SK-N-MC (cell line): ENCODE results near the gene NEMP2.
A peak's percentile ranks its signal among the peaks of the same experiment; 100 is the strongest.

Experiments
- DNase-seq: peaks from one replicate; pipeline ENCODE4 v3.0.0-alpha.2; 2011; ENCODE audit warnings: low read depth, low spot score
- H3K27ac ChIP-seq: fragments of 200-600 bp; sonication (generic); 2 replicates; pipeline ENCODE4 v1.5.1; 2016; ENCODE audit warnings: mixed run types
- H3K36me3 ChIP-seq: fragments of 200-600 bp; sonication (generic); 2 replicates; pipeline ENCODE4 v1.6.1; 2017; ENCODE audit warnings: antibody characterized with exemption, low read length, mixed read lengths; ENCODE audit not compliant: insufficient read depth
- H3K4me3 ChIP-seq: fragments of 200-600 bp; sonication (generic); 2 replicates; pipeline ENCODE4 v1.5.1; 2016
- H3K9ac ChIP-seq: fragments of 200-600 bp; sonication (generic); 2 replicates; pipeline ENCODE4 v1.8.0; 2017; ENCODE audit warnings: mixed run types, mixed read lengths; ENCODE audit not compliant: insufficient read length
- H3K9me3 ChIP-seq: fragments of 200-600 bp; sonication (generic); 2 replicates; pipeline ENCODE4 v1.6.1; 2017; ENCODE audit warnings: low read depth, mild to moderate bottlenecking, antibody characterized with exemption, low read length, moderate library complexity, mixed read lengths
- EZH2 ChIP-seq: fragments of 200-600 bp; sonication (generic); IDR thresholded peaks from one replicate; pipeline ENCODE4 v1.6.1; 2017; ENCODE audit warnings: antibody characterized with exemption
- FOXP2 ChIP-seq: optimal IDR thresholded peaks from 2 replicates; pipeline ENCODE3; 2011; ENCODE audit warnings: mild to moderate bottlenecking, moderate library complexity; ENCODE audit not compliant: insufficient read depth; ENCODE audit errors: extremely low read length, control extremely low read depth
- POLR2AphosphoS5 ChIP-seq: IDR thresholded peaks from 2 replicates; pipeline ENCODE4 v1.6.1; 2012; ENCODE audit warnings: mild to moderate bottlenecking, low read depth, low read length, borderline replicate concordance

The NEMP2 gene

GRCh38 chr2:190535121-190535439, 558 bp upstream of the NEMP2 start:
- DNase-seq, result no peak
- peaks cover 5% of the 10 kb centered on the region; the same call in 1 of the 2 replicates for H3K36me3 ChIP-seq
- no peak for TF ChIP-seq EZH2
- TF ChIP-seq POLR2AphosphoS5, result no peak
- TF ChIP-seq FOXP2, result no peak
- peak overlapping the region; percentile 87 for H3K4me3 ChIP-seq
- H3K9me3 ChIP-seq, result peaks cover 6% of the 10 kb centered on the region; the same call in 1 of the 2 replicates
- H3K27ac ChIP-seq, result peak overlapping the region; percentile 76
- H3K9ac ChIP-seq, result peak overlapping the region; percentile 90

- TF ChIP-seq EZH2 (no peak), FOXP2 (no peak), POLR2AphosphoS5 (no peak)
- Histone ChIP-seq H3K9me3 (peaks cover 4% of the 10 kb centered on the region; the same call in 1 of the 2 replicates), H3K9ac (peak overlapping the region; percentile 90), H3K4me3 (peak overlapping the region; percentile 87), H3K27ac (peak overlapping the region; percentile 76), H3K36me3 (peaks cover 5% of the 10 kb centered on the region; the same call in 1 of the 2 replicates)
- DNase-seq, result no peak
These were observed 583 bp downstream of the NEMP2 start for GRCh38 chr2:190533968-190534309.

GRCh38 chr2:190533175-190533967, 1.2 kb downstream of the NEMP2 start:
- DNase-seq, result no peak
- Histone ChIP-seq H3K27ac (peak overlapping the region; percentile 76), H3K9ac (peak overlapping the region; percentile 90), H3K4me3 (peak overlapping the region; percentile 87), H3K36me3 (peaks cover 5% of the 10 kb centered on the region; the same call in 1 of the 2 replicates), H3K9me3 (no peaks in the 10 kb centered on the region)
- no peak for TF ChIP-seq EZH2
- no peak for TF ChIP-seq POLR2AphosphoS5
- no peak for TF ChIP-seq FOXP2

- TF ChIP-seq POLR2AphosphoS5 (no peak), EZH2 (no peak), FOXP2 (no peak)
- H3K4me3 ChIP-seq, result no peak overlapping the region
- H3K27ac ChIP-seq, result no peak overlapping the region
- H3K9me3 ChIP-seq, result no peaks in the 10 kb centered on the region
- DNase-seq, result no peak
- no peak overlapping the region for H3K9ac ChIP-seq
- H3K36me3 ChIP-seq, result peaks cover 5% of the 10 kb centered on the region; the same call in 1 of the 2 replicates
These were observed 1.9 kb downstream of the NEMP2 start for GRCh38 chr2:190532581-190532980.

- TF ChIP-seq FOXP2, result no peak
- TF ChIP-seq EZH2, result no peak
- no peak for TF ChIP-seq POLR2AphosphoS5
- Histone ChIP-seq H3K4me3 (no peak overlapping the region), H3K27ac (no peak overlapping the region), H3K9me3 (no peaks in the 10 kb centered on the region), H3K36me3 (no peaks in the 10 kb centered on the region), H3K9ac (no peak overlapping the region)
- no peak for DNase-seq
These were observed 4.1 kb downstream of the NEMP2 start for GRCh38 chr2:190530248-190530900.

- no peak overlapping the region for H3K9ac ChIP-seq
- DNase-seq, result no peak
- H3K36me3 ChIP-seq, result no peaks in the 10 kb centered on the region
- no peak overlapping the region for H3K27ac ChIP-seq
- no peak overlapping the region for H3K4me3 ChIP-seq
- no peaks in the 10 kb centered on the region for H3K9me3 ChIP-seq
- TF ChIP-seq FOXP2, result no peak
- TF ChIP-seq POLR2AphosphoS5, result no peak
- no peak for TF ChIP-seq EZH2
These were observed 4.9 kb downstream of the NEMP2 start for GRCh38 chr2:190529486-190530247.

GRCh38 chr2:190528521-190529001, 6.0 kb downstream of the NEMP2 start:
- peak; percentile 47 for DNase-seq
- Histone ChIP-seq H3K27ac (peak overlapping the region; percentile 30; the same call in 1 of the 2 replicates), H3K9ac (no peak overlapping the region), H3K36me3 (no peaks in the 10 kb centered on the region), H3K9me3 (no peaks in the 10 kb centered on the region), H3K4me3 (0 out of 2 replicates have a peak overlapping the region, but pooled peaks have one; percentile 4)
- TF ChIP-seq FOXP2 (no peak), EZH2 (no peak), POLR2AphosphoS5 (no peak)

- Histone ChIP-seq H3K9me3 (no peaks in the 10 kb centered on the region), H3K36me3 (no peaks in the 10 kb centered on the region), H3K27ac (no peak overlapping the region), H3K9ac (no peak overlapping the region), H3K4me3 (no peak overlapping the region)
- TF ChIP-seq EZH2 (no peak), POLR2AphosphoS5 (no peak), FOXP2 (no peak)
- no peak for DNase-seq
These were observed 6.6 kb downstream of the NEMP2 start for GRCh38 chr2:190527918-190528317.
